WTC11 (cell line): Measurements from ENCODE around the gene FOXC1.

ENCODE experiments used
- ARID4B ChIP-seq: sonication (generic); formaldehyde crosslinking; IDR thresholded peaks from 2 replicates; pipeline ENCODE4 v1.8.0; 2023; ENCODE audit warnings: missing genetic modification reagents, mild to moderate bottlenecking, borderline replicate concordance
- CREB1 ChIP-seq: sonication (generic); formaldehyde crosslinking; IDR thresholded peaks from 2 replicates; pipeline ENCODE4 v1.8.0; 2023; ENCODE audit warnings: mild to moderate bottlenecking, missing genetic modification reagents
- FOXP1 ChIP-seq: sonication (generic); formaldehyde crosslinking; IDR thresholded peaks from 2 replicates; pipeline ENCODE4 v1.8.0; 2022; ENCODE audit warnings: missing genetic modification reagents, mild to moderate bottlenecking, moderate library complexity, borderline replicate concordance
- HMGXB4 ChIP-seq: sonication (generic); formaldehyde crosslinking; IDR thresholded peaks from 2 replicates; pipeline ENCODE4 v1.8.1; 2023; ENCODE audit warnings: mild to moderate bottlenecking, moderate library complexity, missing genetic modification reagents
- SMAD4 ChIP-seq: sonication (generic); formaldehyde crosslinking; IDR thresholded peaks from 2 replicates; pipeline ENCODE4 v1.8.0; 2022; ENCODE audit warnings: mild to moderate bottlenecking, missing genetic modification reagents
- TF ChIP-seq, protein P1 (sequence below): sonication (generic); formaldehyde crosslinking; IDR thresholded peaks from 2 replicates; pipeline ENCODE4 v1.8.1; 2023; ENCODE audit warnings: mild to moderate bottlenecking, missing genetic modification reagents
- TF ChIP-seq, protein P2 (sequence below): fragments of 200-600 bp; IDR thresholded peaks from 2 replicates; pipeline ENCODE4 v1.8.0; 2022; ENCODE audit warnings: antibody characterized with exemption
- TF ChIP-seq, protein P3 (sequence below): sonication (generic); formaldehyde crosslinking; IDR thresholded peaks from 2 replicates; pipeline ENCODE4 v1.8.0; 2022; ENCODE audit warnings: mild to moderate bottlenecking, missing genetic modification reagents
- TF ChIP-seq, protein P4 (sequence below): sonication (generic); formaldehyde crosslinking; IDR thresholded peaks from 2 replicates; pipeline ENCODE4 v1.8.1; 2023; ENCODE audit warnings: mild to moderate bottlenecking, missing genetic modification reagents, moderate library complexity
- TF ChIP-seq, protein P5 (sequence below): sonication (generic); formaldehyde crosslinking; IDR thresholded peaks from 2 replicates; pipeline ENCODE4 v1.8.1; 2022; ENCODE audit warnings: mild to moderate bottlenecking, moderate library complexity, missing genetic modification reagents
- TF ChIP-seq, protein P6 (sequence below): sonication (generic); formaldehyde crosslinking; IDR thresholded peaks from 2 replicates; pipeline ENCODE4 v1.8.1; 2023; ENCODE audit warnings: mild to moderate bottlenecking, missing genetic modification reagents

DNA sequence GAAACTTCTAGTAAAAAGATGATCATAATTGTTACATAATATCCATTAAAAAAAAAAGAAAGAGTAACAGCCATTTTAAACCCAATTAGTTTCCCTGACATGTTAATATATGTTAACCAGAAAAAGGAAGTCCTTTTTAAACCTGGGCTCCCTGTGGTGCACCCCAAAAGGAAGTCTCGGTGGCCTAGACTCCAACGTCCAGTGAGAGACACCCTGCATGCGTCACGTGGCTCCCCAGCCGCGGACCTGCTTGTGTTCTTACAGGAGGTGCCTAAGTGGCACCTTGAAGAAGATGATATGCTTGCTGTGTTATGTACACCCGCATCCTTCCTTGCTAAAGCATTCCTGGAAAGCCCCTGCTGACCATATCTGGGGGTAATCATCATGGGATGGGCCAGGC lies 50.1 kb downstream of the FOXC1 start:
- TF ChIP-seq, protein P1, sequence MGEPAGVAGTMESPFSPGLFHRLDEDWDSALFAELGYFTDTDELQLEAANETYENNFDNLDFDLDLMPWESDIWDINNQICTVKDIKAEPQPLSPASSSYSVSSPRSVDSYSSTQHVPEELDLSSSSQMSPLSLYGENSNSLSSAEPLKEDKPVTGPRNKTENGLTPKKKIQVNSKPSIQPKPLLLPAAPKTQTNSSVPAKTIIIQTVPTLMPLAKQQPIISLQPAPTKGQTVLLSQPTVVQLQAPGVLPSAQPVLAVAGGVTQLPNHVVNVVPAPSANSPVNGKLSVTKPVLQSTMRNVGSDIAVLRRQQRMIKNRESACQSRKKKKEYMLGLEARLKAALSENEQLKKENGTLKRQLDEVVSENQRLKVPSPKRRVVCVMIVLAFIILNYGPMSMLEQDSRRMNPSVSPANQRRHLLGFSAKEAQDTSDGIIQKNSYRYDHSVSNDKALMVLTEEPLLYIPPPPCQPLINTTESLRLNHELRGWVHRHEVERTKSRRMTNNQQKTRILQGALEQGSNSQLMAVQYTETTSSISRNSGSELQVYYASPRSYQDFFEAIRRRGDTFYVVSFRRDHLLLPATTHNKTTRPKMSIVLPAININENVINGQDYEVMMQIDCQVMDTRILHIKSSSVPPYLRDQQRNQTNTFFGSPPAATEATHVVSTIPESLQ (CRISPR knock-in tag): no peak
- TF ChIP-seq, protein P2, sequence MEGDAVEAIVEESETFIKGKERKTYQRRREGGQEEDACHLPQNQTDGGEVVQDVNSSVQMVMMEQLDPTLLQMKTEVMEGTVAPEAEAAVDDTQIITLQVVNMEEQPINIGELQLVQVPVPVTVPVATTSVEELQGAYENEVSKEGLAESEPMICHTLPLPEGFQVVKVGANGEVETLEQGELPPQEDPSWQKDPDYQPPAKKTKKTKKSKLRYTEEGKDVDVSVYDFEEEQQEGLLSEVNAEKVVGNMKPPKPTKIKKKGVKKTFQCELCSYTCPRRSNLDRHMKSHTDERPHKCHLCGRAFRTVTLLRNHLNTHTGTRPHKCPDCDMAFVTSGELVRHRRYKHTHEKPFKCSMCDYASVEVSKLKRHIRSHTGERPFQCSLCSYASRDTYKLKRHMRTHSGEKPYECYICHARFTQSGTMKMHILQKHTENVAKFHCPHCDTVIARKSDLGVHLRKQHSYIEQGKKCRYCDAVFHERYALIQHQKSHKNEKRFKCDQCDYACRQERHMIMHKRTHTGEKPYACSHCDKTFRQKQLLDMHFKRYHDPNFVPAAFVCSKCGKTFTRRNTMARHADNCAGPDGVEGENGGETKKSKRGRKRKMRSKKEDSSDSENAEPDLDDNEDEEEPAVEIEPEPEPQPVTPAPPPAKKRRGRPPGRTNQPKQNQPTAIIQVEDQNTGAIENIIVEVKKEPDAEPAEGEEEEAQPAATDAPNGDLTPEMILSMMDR: no peak
- TF ChIP-seq, protein P3, sequence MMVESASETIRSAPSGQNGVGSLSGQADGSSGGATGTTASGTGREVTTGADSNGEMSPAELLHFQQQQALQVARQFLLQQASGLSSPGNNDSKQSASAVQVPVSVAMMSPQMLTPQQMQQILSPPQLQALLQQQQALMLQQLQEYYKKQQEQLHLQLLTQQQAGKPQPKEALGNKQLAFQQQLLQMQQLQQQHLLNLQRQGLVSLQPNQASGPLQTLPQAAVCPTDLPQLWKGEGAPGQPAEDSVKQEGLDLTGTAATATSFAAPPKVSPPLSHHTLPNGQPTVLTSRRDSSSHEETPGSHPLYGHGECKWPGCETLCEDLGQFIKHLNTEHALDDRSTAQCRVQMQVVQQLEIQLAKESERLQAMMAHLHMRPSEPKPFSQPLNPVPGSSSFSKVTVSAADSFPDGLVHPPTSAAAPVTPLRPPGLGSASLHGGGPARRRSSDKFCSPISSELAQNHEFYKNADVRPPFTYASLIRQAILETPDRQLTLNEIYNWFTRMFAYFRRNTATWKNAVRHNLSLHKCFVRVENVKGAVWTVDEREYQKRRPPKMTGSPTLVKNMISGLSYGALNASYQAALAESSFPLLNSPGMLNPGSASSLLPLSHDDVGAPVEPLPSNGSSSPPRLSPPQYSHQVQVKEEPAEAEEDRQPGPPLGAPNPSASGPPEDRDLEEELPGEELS (CRISPR knock-in tag): no peak
- TF ChIP-seq, protein P4, sequence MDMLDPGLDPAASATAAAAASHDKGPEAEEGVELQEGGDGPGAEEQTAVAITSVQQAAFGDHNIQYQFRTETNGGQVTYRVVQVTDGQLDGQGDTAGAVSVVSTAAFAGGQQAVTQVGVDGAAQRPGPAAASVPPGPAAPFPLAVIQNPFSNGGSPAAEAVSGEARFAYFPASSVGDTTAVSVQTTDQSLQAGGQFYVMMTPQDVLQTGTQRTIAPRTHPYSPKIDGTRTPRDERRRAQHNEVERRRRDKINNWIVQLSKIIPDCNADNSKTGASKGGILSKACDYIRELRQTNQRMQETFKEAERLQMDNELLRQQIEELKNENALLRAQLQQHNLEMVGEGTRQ (CRISPR knock-in tag): no peak
- TF ChIP-seq SMAD4 (CRISPR knock-in tag) (no peak), FOXP1 (CRISPR knock-in tag) (no peak), CREB1 (CRISPR knock-in tag) (no peak), HMGXB4 (no peak), ARID4B (CRISPR knock-in tag) (no peak)
- TF ChIP-seq, protein P5, sequence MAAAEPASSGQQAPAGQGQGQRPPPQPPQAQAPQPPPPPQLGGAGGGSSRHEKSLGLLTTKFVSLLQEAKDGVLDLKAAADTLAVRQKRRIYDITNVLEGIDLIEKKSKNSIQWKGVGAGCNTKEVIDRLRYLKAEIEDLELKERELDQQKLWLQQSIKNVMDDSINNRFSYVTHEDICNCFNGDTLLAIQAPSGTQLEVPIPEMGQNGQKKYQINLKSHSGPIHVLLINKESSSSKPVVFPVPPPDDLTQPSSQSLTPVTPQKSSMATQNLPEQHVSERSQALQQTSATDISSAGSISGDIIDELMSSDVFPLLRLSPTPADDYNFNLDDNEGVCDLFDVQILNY (CRISPR knock-in tag): no peak
- TF ChIP-seq, protein P6, sequence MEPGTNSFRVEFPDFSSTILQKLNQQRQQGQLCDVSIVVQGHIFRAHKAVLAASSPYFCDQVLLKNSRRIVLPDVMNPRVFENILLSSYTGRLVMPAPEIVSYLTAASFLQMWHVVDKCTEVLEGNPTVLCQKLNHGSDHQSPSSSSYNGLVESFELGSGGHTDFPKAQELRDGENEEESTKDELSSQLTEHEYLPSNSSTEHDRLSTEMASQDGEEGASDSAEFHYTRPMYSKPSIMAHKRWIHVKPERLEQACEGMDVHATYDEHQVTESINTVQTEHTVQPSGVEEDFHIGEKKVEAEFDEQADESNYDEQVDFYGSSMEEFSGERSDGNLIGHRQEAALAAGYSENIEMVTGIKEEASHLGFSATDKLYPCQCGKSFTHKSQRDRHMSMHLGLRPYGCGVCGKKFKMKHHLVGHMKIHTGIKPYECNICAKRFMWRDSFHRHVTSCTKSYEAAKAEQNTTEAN: no peak
